ENCODE measurements around the gene FAM76A. TPM values are rescaled to one million over a fixed set of nuclear protein-coding genes. Genes with fewer than 3 reads are reported as not detected.
"Not testable (repeated sequence)": the region's sequence is repeated elsewhere in the genome, so short reads cannot be mapped to it uniquely, and the experiment has no call there.

The FAM76A gene
- total RNA-seq, 2 donors from 2014 or later, result 5.4 to 7.6 TPM

- H3K27me3 ChIP-seq, result no peaks in the 10 kb centered on the region
- peaks cover 25% of the 10 kb centered on the region for H3K4me1 ChIP-seq
- no peak for TF ChIP-seq POLR2A (IDR thresholded peaks at IDR 0.05)
- TF ChIP-seq, protein P1, sequence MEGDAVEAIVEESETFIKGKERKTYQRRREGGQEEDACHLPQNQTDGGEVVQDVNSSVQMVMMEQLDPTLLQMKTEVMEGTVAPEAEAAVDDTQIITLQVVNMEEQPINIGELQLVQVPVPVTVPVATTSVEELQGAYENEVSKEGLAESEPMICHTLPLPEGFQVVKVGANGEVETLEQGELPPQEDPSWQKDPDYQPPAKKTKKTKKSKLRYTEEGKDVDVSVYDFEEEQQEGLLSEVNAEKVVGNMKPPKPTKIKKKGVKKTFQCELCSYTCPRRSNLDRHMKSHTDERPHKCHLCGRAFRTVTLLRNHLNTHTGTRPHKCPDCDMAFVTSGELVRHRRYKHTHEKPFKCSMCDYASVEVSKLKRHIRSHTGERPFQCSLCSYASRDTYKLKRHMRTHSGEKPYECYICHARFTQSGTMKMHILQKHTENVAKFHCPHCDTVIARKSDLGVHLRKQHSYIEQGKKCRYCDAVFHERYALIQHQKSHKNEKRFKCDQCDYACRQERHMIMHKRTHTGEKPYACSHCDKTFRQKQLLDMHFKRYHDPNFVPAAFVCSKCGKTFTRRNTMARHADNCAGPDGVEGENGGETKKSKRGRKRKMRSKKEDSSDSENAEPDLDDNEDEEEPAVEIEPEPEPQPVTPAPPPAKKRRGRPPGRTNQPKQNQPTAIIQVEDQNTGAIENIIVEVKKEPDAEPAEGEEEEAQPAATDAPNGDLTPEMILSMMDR (IDR thresholded peaks at IDR 0.05), result no peak
- H3K9me3 ChIP-seq, result no peaks in the 10 kb centered on the region
- DNase-seq (no peak), ATAC-seq (no peak)
- H3K36me3 ChIP-seq (replicated peaks in 1 of 2; ENCODE audit: insufficient read depth in 1 of 2, low read depth in 2 of 2), result no peaks in the 10 kb centered on the region
- no peak overlapping the region for H3K27ac ChIP-seq
- intact Hi-C loops (cut with DNase I), result no loop called here
- H3K4me3 ChIP-seq, result no peak overlapping the region
- 96% methylated on average over 3 of the region's 3 CpGs for WGBS, 2 donors
Measured at GRCh38 chr1:27782950-27783349, 57.2 kb downstream of the FAM76A start.

GRCh38 chr1:27784700-27785099 is 58.9 kb downstream of the FAM76A start:
- Histone ChIP-seq H3K4me3 (no peak overlapping the region), H3K9me3 (no peaks in the 10 kb centered on the region), H3K4me1 (peaks cover 40% of the 10 kb centered on the region), H3K27ac (peak overlapping the region in 2 of 4 donors; percentile 66 to 68), H3K27me3 (no peaks in the 10 kb centered on the region), H3K36me3 (replicated peaks in 1 of 2; ENCODE audit: insufficient read depth in 1 of 2, low read depth in 2 of 2) (no peaks in the 10 kb centered on the region)
- intact Hi-C loops (cut with DNase I), result no loop called here
- TF ChIP-seq POLR2A (IDR thresholded peaks at IDR 0.05), result no peak
- TF ChIP-seq, protein P1 (IDR thresholded peaks at IDR 0.05), result no peak
- DNase-seq, result no peak
- WGBS, 2 donors, result 93 to 97% methylated on average over 1 of the region's 1 CpG
- no peak for ATAC-seq

DNA sequence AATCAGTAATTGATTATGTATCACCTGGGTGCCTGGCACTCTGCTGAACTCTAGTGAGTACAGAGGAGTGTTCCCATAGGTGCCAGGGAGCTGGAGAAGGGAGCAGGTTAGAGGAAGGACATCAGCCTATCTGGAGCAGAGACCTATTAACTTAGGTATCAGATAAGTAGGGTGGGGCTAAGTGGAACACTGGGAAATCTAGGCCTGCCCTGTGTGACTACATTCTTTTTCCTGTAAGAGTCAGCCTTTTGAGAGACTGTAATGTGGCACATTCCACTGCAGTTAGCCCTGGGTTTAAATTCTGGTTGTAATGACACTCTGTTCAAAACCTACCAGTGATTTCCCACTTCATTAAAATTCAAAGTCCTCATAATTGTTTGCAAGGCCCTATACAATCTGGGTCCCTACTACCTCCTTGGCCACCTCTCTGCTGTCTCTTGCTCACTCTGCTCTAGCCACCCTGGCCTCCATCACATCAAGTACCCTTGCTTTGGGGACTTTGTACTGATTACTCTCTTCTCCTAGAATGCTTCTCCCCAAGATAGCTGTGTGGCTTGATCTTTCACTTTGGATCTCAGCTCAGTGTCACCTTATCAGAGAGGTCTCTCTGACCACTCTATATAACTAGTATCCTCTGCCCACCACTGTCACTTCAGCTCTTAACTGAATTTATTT is 60.2 kb downstream of the FAM76A start:
- no peak for TF ChIP-seq POLR2A (IDR thresholded peaks at IDR 0.05)
- TF ChIP-seq, protein P1 (IDR thresholded peaks at IDR 0.05), result no peak
- Histone ChIP-seq H3K36me3 (replicated peaks in 1 of 2; ENCODE audit: insufficient read depth in 1 of 2, low read depth in 2 of 2) (no peaks in the 10 kb centered on the region), H3K9me3 (no peaks in the 10 kb centered on the region), H3K27me3 (no peaks in the 10 kb centered on the region), H3K4me1 (peaks cover 46% of the 10 kb centered on the region), H3K27ac (peak overlapping the region; percentile 12 to 68 (median 64)), H3K4me3 (no peak overlapping the region)
- peak; percentile 20 to 48 (median 35) for DNase-seq
- ATAC-seq, result peak; percentile 83
- intact Hi-C loops (cut with DNase I), result no loop called here

DNA sequence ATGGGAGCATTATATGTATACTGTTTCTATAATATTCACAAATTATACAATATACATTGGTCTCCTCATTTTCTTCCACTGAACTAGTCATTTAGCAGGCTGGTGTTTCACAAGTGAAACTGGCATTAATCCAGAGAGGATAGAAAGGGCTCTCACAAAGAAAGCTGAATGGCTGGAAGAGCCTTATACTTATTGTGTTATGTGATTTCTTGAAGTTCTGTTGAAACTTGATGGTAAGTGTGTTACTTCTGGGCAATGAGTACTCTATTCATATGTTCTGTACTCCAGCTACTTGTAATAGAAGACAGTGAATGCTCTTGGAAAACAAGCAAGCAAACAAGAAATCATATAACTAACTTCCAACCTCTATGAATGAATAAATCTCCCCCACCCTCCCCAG is 62.1 kb downstream of the FAM76A start:
- no peaks in the 10 kb centered on the region for H3K9me3 ChIP-seq
- intact Hi-C loops (cut with DNase I), result no loop called here
- ATAC-seq (no peak), DNase-seq (no peak)
- H3K4me3 ChIP-seq, result no peak overlapping the region
- H3K27ac ChIP-seq, result peak overlapping the region in 1 of 4 donors; percentile 47
- H3K4me1 ChIP-seq, result peaks cover 46% of the 10 kb centered on the region
- H3K36me3 ChIP-seq (replicated peaks in 1 of 2; ENCODE audit: insufficient read depth in 1 of 2, low read depth in 2 of 2), result peaks cover 0 to 3% of the 10 kb centered on the region in 2 donors
- H3K27me3 ChIP-seq, result no peaks in the 10 kb centered on the region
- TF ChIP-seq, protein P1 (IDR thresholded peaks at IDR 0.05), result no peak
- TF ChIP-seq POLR2A (IDR thresholded peaks at IDR 0.05), result no peak

GRCh38 chr1:27789540-27790041 is 63.8 kb downstream of the FAM76A start:
- peak in 2 of 4 donors; percentile 21 to 44 for DNase-seq
- intact Hi-C loops (cut with DNase I), result no loop called here

GRCh38 chr1:27790270-27790669 is 64.5 kb downstream of the FAM76A start:
- Histone ChIP-seq H3K27ac (peak overlapping the region in 2 of 4 donors; percentile 21 to 65), H3K36me3 (replicated peaks in 1 of 2; ENCODE audit: insufficient read depth in 1 of 2, low read depth in 2 of 2) (peaks cover 0 to 15% of the 10 kb centered on the region in 2 donors), H3K4me1 (peaks cover 42% of the 10 kb centered on the region)
- DNase-seq; H3K27me3 ChIP-seq; H3K9me3 ChIP-seq; H3K4me3 ChIP-seq; intact Hi-C loops (cut with DNase I); ATAC-seq: not testable (repeated sequence)
- 94 to 97% methylated on average over 3 of the region's 3 CpGs for WGBS, 2 donors

More at GRCh38 chr1:27789540-27790041, 63.8 kb downstream of the FAM76A start:
- no peak for TF ChIP-seq POLR2A (IDR thresholded peaks at IDR 0.05)
- TF ChIP-seq, protein P1 (IDR thresholded peaks at IDR 0.05), result no peak
- H3K27me3 ChIP-seq, result no peaks in the 10 kb centered on the region
- WGBS, 2 donors, result 53 to 56% methylated on average over 4 of the region's 4 CpGs
- no peak overlapping the region for H3K4me3 ChIP-seq
- H3K27ac ChIP-seq, result peak overlapping the region in 2 of 4 donors; percentile 21 to 65
- H3K36me3 ChIP-seq (replicated peaks in 1 of 2; ENCODE audit: insufficient read depth in 1 of 2, low read depth in 2 of 2), result peaks cover 0 to 13% of the 10 kb centered on the region in 2 donors
- H3K9me3 ChIP-seq, result no peaks in the 10 kb centered on the region
- ATAC-seq, result peak; percentile 59
- H3K4me1 ChIP-seq, result peaks cover 46% of the 10 kb centered on the region
